Hematopoietic multipotent progenitor cell treated with erythropoietin and hydrocortisone succinate and interleukin-3 and kit ligand, for 6 days (in vitro differentiated cells): ENCODE results near the gene ANKS3.
A peak's percentile ranks its signal among the peaks of the same experiment; 100 is the strongest.

Experiments
- DNase-seq: peaks from one replicate; pipeline ENCODE4 v3.0.0-alpha.2; 2015

ANKS3 gene

DNA sequence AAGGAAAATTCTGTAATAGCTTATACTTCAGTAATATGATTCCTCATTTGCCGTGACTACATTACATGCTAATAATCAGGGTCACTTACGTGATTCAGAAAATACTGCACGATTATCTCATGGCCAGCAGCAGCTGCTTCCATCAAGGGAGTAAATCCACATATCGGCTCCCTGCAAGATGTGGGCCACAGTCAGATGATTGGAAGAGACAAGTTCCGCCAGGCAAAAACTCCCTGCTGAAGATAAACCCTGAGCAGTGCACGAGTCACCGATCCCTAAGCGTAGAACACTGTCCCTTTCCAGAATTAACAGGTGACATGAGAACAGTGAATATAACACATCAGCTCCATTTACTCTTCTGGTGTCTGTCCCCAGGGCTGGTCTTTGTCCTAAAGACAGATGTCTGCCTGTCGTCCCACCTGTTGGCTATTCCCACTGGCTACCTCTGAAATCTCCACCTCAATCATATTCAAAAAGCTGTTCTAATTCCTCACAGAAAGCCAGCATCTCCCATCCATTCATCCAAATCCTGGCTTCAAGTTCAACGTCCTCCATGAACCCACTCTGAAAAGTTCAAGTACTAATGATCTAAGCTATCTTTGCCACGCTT is 9.3 kb downstream of the ANKS3 start:
- DNase-seq, result no peak

GRCh38 chr16:4723071-4723767 is 10.9 kb downstream of the ANKS3 start:
- no peak for DNase-seq

DNA sequence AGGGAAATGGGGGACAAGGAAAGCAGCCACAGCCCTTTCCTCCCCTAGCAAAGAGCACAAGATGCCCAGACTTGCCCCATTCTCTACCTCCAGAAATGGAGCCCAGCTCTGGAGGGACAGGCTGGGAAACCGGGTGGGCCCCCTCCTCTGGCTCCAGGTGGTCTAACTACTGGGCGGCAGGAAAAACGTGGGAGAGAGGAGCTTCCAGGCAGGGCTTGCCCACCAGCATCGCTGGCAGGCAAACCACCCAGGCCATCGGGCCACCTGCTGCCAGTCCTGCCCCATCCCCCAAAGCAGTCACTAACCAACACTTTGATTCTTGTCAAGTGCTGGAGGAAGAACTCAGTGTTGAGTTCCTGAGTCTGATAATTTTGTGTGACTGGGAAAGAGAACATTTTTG is 15.6 kb downstream of the ANKS3 start:
- no peak for DNase-seq

- DNase-seq, result no peak
These were observed 19.1 kb downstream of the ANKS3 start for GRCh38 chr16:4714996-4715395.

- no peak for DNase-seq
These were observed 20.2 kb downstream of the ANKS3 start for GRCh38 chr16:4713663-4714501.

DNA sequence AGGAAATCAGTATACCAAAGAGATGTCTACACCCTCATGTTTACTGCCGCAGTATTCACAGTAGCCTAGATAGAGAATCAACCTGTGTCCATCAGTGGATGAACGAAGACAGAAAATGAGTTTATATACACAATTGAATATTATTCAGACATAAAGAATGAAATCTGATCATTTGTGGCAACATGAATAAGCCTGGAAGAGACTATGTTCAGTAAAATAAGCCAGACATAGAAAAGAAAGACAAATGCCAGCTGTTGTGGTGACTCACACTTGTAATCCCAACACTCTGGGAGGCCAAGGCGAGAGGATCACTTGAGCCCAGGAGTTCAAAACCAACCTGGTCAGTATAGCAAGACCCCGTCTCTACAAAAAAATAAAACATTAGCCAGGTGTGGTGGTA is 24.6 kb downstream of the ANKS3 start:
- no peak for DNase-seq

- DNase-seq, result no peak
These were observed 27.2 kb downstream of the ANKS3 start for GRCh38 chr16:4706871-4707270.

- DNase-seq, result no peak
These were observed 29.2 kb downstream of the ANKS3 start for GRCh38 chr16:4704913-4705312.

- no peak for DNase-seq
These were observed 29.6 kb downstream of the ANKS3 start for GRCh38 chr16:4704491-4704890.

- DNase-seq, result no peak
These were observed 30.2 kb downstream of the ANKS3 start for GRCh38 chr16:4703906-4704305.

DNA sequence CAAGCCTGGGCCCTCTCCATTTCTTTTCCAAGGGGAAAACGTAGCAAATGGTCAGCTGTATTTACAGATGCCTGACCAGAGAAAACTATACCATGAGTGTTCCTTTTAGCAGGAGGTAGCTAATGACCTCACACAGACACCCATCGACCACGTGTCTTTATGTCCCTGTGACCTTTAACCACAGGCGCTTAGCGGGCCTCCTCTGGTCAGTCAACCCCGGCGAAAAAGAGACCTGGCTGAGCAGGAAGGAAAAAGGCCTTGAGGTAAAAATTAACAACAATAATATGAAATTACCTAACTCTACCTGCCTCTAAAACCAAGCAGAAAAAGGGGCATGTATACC is 31.6 kb downstream of the ANKS3 start:
- DNase-seq, result no peak

GRCh38 chr16:4701791-4702465 is 32.1 kb downstream of the ANKS3 start:
- DNase-seq, result no peak

GRCh38 chr16:4700997-4701743 is 32.9 kb downstream of the ANKS3 start:
- DNase-seq, result no peak

- no peak for DNase-seq
These were observed 33.6 kb downstream of the ANKS3 start for GRCh38 chr16:4700380-4700996.

DNA sequence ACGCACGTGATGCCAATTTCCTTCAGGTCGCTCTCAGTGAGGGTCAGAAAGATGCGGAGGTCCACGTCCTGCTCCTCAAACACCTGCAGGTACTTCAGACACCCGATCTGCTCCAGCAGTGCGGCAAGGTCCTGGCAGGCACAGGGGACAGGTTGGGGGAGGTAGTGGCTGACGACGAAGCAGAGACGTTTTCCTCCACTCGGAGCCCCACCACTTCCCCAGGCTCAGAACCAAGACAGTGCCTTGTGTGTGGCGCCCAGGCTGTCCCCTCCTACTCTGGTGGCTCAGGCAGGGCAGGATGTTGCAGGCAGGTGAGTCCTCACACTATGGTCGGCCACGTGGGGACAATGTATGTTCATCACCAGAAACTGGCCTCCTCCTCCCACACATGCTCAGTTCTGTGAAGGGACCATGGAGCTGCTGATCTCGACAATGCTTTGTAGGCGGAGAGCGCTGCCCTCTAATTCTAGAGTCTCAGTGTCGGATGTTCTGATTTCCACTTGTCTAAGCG is 35.0 kb downstream of the ANKS3 start:
- DNase-seq, result no peak

DNA sequence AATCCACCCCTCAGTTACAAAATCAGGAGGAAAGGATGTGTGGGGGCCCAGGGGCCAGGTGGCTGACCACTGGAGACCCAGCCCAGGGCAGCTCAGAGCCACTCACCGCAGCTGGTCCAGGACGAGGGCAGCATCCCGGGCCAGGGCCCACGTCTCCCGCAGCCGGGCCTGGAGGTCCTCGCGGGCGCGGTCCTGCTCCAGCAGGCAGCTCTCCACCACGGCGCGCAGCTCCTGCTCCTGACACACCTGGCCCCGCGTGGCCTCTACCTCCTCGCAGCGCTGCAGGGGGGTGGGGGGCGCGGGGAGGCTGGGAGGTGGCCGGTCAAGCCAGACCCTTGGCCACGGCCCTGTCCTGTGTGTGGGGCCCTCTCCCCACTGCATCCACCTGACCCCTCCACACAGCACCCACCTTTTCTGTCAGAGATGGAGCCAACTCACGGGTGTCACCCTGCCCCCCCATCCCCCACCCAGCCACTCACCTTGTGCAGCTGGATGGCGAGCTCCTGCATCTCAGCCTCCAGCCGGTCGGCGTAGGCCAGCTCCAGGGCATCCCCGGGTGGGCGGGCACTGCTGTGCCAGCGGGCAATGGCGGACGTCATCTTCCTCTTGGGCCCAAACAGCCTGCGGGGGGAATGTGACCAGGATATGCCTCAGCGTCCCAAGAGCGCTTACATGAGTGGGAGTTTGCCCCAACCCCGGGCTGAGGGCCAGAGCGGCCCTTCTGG is 35.6 kb downstream of the ANKS3 start:
- DNase-seq, result no peak

- DNase-seq, result no peak
These were observed 36.2 kb downstream of the ANKS3 start for GRCh38 chr16:4697848-4698291.

GRCh38 chr16:4696905-4697847 is 36.9 kb downstream of the ANKS3 start:
- no peak for DNase-seq

DNA sequence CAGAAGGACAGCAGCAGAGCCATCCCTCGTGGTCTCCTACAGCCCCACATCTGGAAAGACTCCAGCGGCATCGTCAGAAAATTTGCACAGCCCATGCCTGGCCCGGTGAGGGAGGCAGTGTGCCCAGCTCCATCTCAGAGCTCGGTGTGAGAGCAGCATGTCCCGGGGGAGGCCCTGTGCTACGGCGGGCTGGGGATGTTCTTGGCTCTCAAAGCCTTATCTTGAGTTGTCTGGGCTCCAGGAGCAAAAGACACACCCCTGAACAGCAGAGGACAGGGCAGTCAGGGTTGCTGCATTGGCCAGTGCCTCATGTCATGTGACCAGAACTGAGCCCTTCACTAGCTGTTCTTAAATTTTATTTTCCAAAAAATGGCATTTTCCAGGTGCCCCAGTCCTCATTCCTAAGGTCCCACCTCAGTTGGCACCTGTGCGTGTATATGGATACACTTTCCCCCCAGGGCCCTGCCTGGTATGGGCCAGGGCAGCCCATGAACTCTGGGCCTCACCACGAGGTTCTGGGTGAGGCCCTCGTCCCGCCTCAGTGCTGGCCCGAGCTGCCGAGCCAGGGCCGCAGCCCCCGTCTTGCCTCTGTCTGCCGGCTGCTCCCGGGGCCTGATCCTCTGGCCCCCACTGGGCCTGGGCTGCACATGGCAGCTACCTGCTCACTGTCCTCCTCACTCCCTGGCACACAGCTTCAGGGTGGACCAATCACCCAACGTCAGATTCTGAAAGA is 37.7 kb downstream of the ANKS3 start:
- DNase-seq, result peak; percentile 45
